Measurements from ENCODE around the gene CCNK.

- TF ChIP-seq CTCF (IDR thresholded peaks at IDR 0.05) (no peak), POLR2A (IDR thresholded peaks at IDR 0.05) (no peak)
These were observed 32.8 kb downstream of the CCNK start for GRCh38 chr14:99513946-99514551.

Measured in suprapubic skin (tissue), 3 donors.